Measurements from ENCODE around the gene SVEP1.
A peak's percentile ranks its signal among the peaks of the same experiment; 100 is the strongest.
"Not testable (repeated sequence)": the region's sequence is repeated elsewhere in the genome, so short reads cannot be mapped to it uniquely, and the experiment has no call there.

The SVEP1 gene

GRCh38 chr9:110579034-110579861, at the start of gene SVEP1:
SVEP1 (minus strand) TSS chr9:110579741; CDS start chr9:110579543, 198 bp downstream.
- TF ChIP-seq CTCF (conservative IDR thresholded peaks at IDR 0.05): no peak
- no peak within 1 kb of the TSS for H3K27ac ChIP-seq

- no peak overlapping the region for H3K27ac ChIP-seq
- no peak for TF ChIP-seq CTCF (conservative IDR thresholded peaks at IDR 0.05)
These were observed 46.7 kb upstream of the SVEP1 start for GRCh38 chr9:110626101-110626829.

GRCh38 chr9:110623462-110624025, 44.0 kb upstream of the SVEP1 start:
- H3K27ac ChIP-seq: no peak overlapping the region
- peak; percentile 91 for TF ChIP-seq CTCF (conservative IDR thresholded peaks at IDR 0.05)

GRCh38 chr9:110622368-110622767, 42.8 kb upstream of the SVEP1 start:
- no peak for TF ChIP-seq CTCF (conservative IDR thresholded peaks at IDR 0.05)
- H3K27ac ChIP-seq: no peak overlapping the region

- no peak overlapping the region for H3K27ac ChIP-seq
- TF ChIP-seq CTCF (conservative IDR thresholded peaks at IDR 0.05): no peak
These were observed 41.2 kb upstream of the SVEP1 start for GRCh38 chr9:110620726-110621125.

GRCh38 chr9:110619831-110620230, 40.3 kb upstream of the SVEP1 start:
- no peak for TF ChIP-seq CTCF (conservative IDR thresholded peaks at IDR 0.05)
- H3K27ac ChIP-seq: no peak overlapping the region

GRCh38 chr9:110615498-110615897, 36.0 kb upstream of the SVEP1 start:
- no peak for TF ChIP-seq CTCF (conservative IDR thresholded peaks at IDR 0.05)
- H3K27ac ChIP-seq: no peak overlapping the region

- not testable (repeated sequence) for H3K27ac ChIP-seq
These were observed 35.0 kb upstream of the SVEP1 start for GRCh38 chr9:110614576-110614975.
